ENCODE data around the gene CXCR2. TPM values are rescaled to one million over a fixed set of nuclear protein-coding genes. Genes with fewer than 3 reads are reported as not detected.

Gene CXCR2
- polyA plus RNA-seq, 1 of the 3 experiments (the other 2 are of a cell fraction), result not detected

DNA sequence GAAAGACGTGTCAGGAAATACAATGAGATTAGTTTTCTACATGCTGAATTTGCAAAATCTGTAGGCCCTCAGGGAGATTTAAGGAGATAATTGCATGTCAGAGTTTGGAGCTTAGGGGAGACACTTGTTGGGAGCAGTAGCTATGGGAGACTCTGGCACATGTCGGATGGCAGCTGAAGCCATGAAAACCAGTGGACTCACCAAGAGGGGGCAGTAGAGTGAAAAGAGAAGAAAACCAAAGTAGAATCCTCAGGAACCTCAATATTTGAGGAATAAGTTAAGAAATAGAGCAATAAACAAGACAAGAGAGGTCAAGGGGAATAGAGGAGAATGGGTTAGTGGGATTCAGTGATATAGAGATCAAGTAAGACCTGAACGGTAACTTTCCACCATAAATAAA lies 31.9 kb upstream of the CXCR2 start:
- POLR2A ChIA-PET, result no interaction called here
- TF ChIP-seq EP300 (IDR thresholded peaks at IDR 0.05; ENCODE audit: borderline replicate concordance in 1 of 2, low read depth in 1 of 2, low read length in 1 of 2) (no peak), JUND (IDR thresholded peaks at IDR 0.05) (no peak), TCF12 (IDR thresholded peaks at IDR 0.05) (no peak), FOXM1 (IDR thresholded peaks at IDR 0.05; ENCODE audit: low read depth) (no peak), RCOR1 (IDR thresholded peaks at IDR 0.05; ENCODE audit: low read length) (no peak), ELF1 (IDR thresholded peaks at IDR 0.05) (no peak), RAD21 (IDR thresholded peaks at IDR 0.05; ENCODE audit: low read length) (no peak), TEAD4 (IDR thresholded peaks at IDR 0.05; ENCODE audit: borderline replicate concordance, insufficient read depth) (no peak), FOXJ3 (CRISPR knock-in tag; IDR thresholded peaks at IDR 0.05) (no peak), POLR2AphosphoS5 (IDR thresholded peaks at IDR 0.05; ENCODE audit: low read depth, low read length) (no peak)
- TF ChIP-seq, protein P1, sequence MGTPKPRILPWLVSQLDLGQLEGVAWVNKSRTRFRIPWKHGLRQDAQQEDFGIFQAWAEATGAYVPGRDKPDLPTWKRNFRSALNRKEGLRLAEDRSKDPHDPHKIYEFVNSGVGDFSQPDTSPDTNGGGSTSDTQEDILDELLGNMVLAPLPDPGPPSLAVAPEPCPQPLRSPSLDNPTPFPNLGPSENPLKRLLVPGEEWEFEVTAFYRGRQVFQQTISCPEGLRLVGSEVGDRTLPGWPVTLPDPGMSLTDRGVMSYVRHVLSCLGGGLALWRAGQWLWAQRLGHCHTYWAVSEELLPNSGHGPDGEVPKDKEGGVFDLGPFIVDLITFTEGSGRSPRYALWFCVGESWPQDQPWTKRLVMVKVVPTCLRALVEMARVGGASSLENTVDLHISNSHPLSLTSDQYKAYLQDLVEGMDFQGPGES (IDR thresholded peaks at IDR 0.05; ENCODE audit: low read depth, low read length), result no peak
- TF ChIP-seq, protein P2, sequence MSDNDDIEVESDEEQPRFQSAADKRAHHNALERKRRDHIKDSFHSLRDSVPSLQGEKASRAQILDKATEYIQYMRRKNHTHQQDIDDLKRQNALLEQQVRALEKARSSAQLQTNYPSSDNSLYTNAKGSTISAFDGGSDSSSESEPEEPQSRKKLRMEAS (IDR thresholded peaks at IDR 0.05; ENCODE audit: low read depth), result no peak
- TF ChIP-seq, protein P3, sequence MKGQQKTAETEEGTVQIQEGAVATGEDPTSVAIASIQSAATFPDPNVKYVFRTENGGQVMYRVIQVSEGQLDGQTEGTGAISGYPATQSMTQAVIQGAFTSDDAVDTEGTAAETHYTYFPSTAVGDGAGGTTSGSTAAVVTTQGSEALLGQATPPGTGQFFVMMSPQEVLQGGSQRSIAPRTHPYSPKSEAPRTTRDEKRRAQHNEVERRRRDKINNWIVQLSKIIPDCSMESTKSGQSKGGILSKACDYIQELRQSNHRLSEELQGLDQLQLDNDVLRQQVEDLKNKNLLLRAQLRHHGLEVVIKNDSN (IDR thresholded peaks at IDR 0.05; ENCODE audit: borderline replicate concordance, low read depth), result no peak
- Histone ChIP-seq H3K27me3 (ENCODE audit: insufficient read depth) (no peaks in the 10 kb centered on the region; the same call in 1 of the 2 replicates), H3K4me2 (no peak overlapping the region), H2AFZ (ENCODE audit: low read depth) (no peak overlapping the region), H3K4me1 (ENCODE audit: control insufficient read depth in 1 of 2, insufficient read depth in 2 of 2, low read depth in 1 of 2, low read length in 1 of 2) (no peaks in the 10 kb centered on the region), H4K20me1 (ENCODE audit: insufficient read depth) (no peaks in the 10 kb centered on the region), H3K9me3 (no peaks in the 10 kb centered on the region), H3K9me2 (no peaks in the 10 kb centered on the region), H3K36me3 (replicated peaks in 1 of 2; ENCODE audit: control insufficient read depth in 1 of 2, insufficient read depth in 2 of 2, low read length in 1 of 2) (no peaks in the 10 kb centered on the region), H3K27ac (ENCODE audit: low read depth in 2 of 2, low read length in 1 of 2) (no peak overlapping the region), H3K79me2 (ENCODE audit: insufficient read depth) (no peaks in the 10 kb centered on the region), H3K4me3 (ENCODE audit: low read depth in 2 of 2, low read length in 1 of 2) (no peak overlapping the region), H3F3A (replicated peaks; ENCODE audit: insufficient read depth) (no peaks in the 10 kb centered on the region), H3K9ac (no peak overlapping the region)
- no peak for DNase-seq
- CTCF ChIA-PET, result interaction anchor here (1.0 to 1.7 kb wide), 4 partner anchors 8 to 309 kb away, joined by 3 read pairs; partner anchors contain the start of gene RUFY4
- 77% methylated on average over 3 of the region's 3 CpGs for WGBS (ENCODE audit: low lambda C conversion rate)

DNA sequence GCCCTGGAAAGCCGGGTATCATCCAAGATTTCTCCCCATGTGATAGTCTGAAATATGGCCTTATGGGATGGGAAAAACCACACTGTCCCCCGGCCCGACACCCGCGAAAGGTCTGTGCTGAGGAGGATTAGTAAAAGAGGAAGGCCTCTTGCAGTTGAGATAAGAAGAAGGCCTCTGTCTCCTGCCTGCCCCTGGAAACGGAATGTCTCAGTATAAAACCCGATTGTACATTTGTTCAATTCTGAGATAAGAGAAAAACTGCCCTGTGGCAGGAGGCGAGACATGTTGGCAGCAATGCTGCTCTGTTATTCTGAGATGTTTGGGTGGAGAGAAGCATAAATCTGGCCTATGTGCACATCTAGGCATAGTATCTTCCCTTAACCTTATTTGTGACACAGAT lies 30.0 kb upstream of the CXCR2 start:
- no peaks in the 10 kb centered on the region for H4K20me1 ChIP-seq (ENCODE audit: insufficient read depth)
- H2AFZ ChIP-seq (ENCODE audit: low read depth), result no peak overlapping the region
- CTCF ChIA-PET, result no interaction called here
- no peak overlapping the region for H3K27ac ChIP-seq (ENCODE audit: low read depth in 2 of 2, low read length in 1 of 2)
- H3K36me3 ChIP-seq (replicated peaks in 1 of 2; ENCODE audit: control insufficient read depth in 1 of 2, insufficient read depth in 2 of 2, low read length in 1 of 2), result no peaks in the 10 kb centered on the region
- no peak overlapping the region for H3K9ac ChIP-seq
- no peak for DNase-seq
- POLR2A ChIA-PET, result no interaction called here
- H3K4me3 ChIP-seq (ENCODE audit: low read depth in 2 of 2, low read length in 1 of 2), result no peak overlapping the region
- H3K9me3 ChIP-seq, result no peaks in the 10 kb centered on the region
- no peaks in the 10 kb centered on the region; the same call in 1 of the 2 replicates for H3K27me3 ChIP-seq (ENCODE audit: insufficient read depth)
- no peaks in the 10 kb centered on the region for H3K9me2 ChIP-seq
- no peak overlapping the region for H3K4me2 ChIP-seq
- H3K4me1 ChIP-seq (ENCODE audit: control insufficient read depth in 1 of 2, insufficient read depth in 2 of 2, low read depth in 1 of 2, low read length in 1 of 2), result no peaks in the 10 kb centered on the region
- H3K79me2 ChIP-seq (ENCODE audit: insufficient read depth), result no peaks in the 10 kb centered on the region
- no peaks in the 10 kb centered on the region for H3F3A ChIP-seq (replicated peaks; ENCODE audit: insufficient read depth)
- 32% methylated on average over 4 of the region's 8 CpGs for WGBS (ENCODE audit: low lambda C conversion rate)
- no peak for TF ChIP-seq GABPA (IDR thresholded peaks at IDR 0.05; ENCODE audit: low read depth)
- TF ChIP-seq RFX5 (IDR thresholded peaks at IDR 0.05; ENCODE audit: low read length), result no peak
- no peak for TF ChIP-seq NFIC (IDR thresholded peaks at IDR 0.05; ENCODE audit: borderline replicate concordance)
- TF ChIP-seq, protein P3 (IDR thresholded peaks at IDR 0.05; ENCODE audit: borderline replicate concordance, low read depth), result no peak
- no peak for TF ChIP-seq GATA2 (CRISPR knock-in tag; IDR thresholded peaks at IDR 0.05)
- no peak for TF ChIP-seq JUND (IDR thresholded peaks at IDR 0.05)
- TF ChIP-seq MXI1 (IDR thresholded peaks at IDR 0.05; ENCODE audit: low read depth, low read length), result no peak
- TF ChIP-seq, protein P4, sequence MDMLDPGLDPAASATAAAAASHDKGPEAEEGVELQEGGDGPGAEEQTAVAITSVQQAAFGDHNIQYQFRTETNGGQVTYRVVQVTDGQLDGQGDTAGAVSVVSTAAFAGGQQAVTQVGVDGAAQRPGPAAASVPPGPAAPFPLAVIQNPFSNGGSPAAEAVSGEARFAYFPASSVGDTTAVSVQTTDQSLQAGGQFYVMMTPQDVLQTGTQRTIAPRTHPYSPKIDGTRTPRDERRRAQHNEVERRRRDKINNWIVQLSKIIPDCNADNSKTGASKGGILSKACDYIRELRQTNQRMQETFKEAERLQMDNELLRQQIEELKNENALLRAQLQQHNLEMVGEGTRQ (IDR thresholded peaks at IDR 0.05; ENCODE audit: borderline replicate concordance, low read depth, low read length), result no peak
- TF ChIP-seq, protein P5, sequence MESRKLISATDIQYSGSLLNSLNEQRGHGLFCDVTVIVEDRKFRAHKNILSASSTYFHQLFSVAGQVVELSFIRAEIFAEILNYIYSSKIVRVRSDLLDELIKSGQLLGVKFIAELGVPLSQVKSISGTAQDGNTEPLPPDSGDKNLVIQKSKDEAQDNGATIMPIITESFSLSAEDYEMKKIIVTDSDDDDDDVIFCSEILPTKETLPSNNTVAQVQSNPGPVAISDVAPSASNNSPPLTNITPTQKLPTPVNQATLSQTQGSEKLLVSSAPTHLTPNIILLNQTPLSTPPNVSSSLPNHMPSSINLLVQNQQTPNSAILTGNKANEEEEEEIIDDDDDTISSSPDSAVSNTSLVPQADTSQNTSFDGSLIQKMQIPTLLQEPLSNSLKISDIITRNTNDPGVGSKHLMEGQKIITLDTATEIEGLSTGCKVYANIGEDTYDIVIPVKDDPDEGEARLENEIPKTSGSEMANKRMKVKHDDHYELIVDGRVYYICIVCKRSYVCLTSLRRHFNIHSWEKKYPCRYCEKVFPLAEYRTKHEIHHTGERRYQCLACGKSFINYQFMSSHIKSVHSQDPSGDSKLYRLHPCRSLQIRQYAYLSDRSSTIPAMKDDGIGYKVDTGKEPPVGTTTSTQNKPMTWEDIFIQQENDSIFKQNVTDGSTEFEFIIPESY (IDR thresholded peaks at IDR 0.05; ENCODE audit: borderline replicate concordance, low read depth), result no peak
- TF ChIP-seq TCF12 (IDR thresholded peaks at IDR 0.05), result no peak
- TF ChIP-seq FOSL2 (IDR thresholded peaks at IDR 0.05; ENCODE audit: borderline replicate concordance, low read depth), result no peak
- no peak for TF ChIP-seq MEF2A (IDR thresholded peaks at IDR 0.05; ENCODE audit: borderline replicate concordance, low read depth)
- no peak for TF ChIP-seq SIN3A (IDR thresholded peaks at IDR 0.05; ENCODE audit: borderline replicate concordance, low read depth, low read length)
- TF ChIP-seq, protein P6, sequence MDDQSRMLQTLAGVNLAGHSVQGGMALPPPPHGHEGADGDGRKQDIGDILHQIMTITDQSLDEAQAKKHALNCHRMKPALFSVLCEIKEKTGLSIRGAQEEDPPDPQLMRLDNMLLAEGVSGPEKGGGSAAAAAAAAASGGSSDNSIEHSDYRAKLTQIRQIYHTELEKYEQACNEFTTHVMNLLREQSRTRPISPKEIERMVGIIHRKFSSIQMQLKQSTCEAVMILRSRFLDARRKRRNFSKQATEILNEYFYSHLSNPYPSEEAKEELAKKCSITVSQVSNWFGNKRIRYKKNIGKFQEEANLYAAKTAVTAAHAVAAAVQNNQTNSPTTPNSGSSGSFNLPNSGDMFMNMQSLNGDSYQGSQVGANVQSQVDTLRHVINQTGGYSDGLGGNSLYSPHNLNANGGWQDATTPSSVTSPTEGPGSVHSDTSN (IDR thresholded peaks at IDR 0.05), result no peak

Measured in SK-N-SH (cell line).